Gastrocnemius medialis (tissue), 4 donors: Measurements from ENCODE around the gene MUL1. TPM values are rescaled to one million over a fixed set of nuclear protein-coding genes. Genes with fewer than 3 reads are reported as not detected.

Experiments
- ATAC-seq, 2 donors: fragments of 150-250 bp; one replicate each; pipeline ENCODE4 v1.9.1; 2016
- DNase-seq, 2 donors: peaks; one replicate each; pipeline ENCODE4 v3.0.0-alpha.2; 2019
- H3K27ac ChIP-seq, 4 donors: fragments of 200-600 bp; sonication (generic); 1 replicate in 1 of 4; 2 replicates in 3 of 4; pipeline ENCODE4 v1.5.1; 2016 to 2018; ENCODE audit warnings: mild to moderate bottlenecking in 2 of 4, moderate library complexity in 1 of 4
- H3K27me3 ChIP-seq, 3 donors: fragments of 200-600 bp; sonication (generic) in 2 of 3; 1 replicate in 1 of 3; 2 replicates in 2 of 3; pipeline versions ENCODE4 v1.5.1 to v1.6.0; 2016 to 2019; ENCODE audit warnings: mild to moderate bottlenecking in 1 of 3, moderate library complexity in 1 of 3
- H3K36me3 ChIP-seq, 2 donors: fragments of 200-600 bp; sonication (generic) in 1 of 2; one replicate each; pipeline ENCODE4 v1.5.1; 2017 to 2018
- H3K4me1 ChIP-seq, 2 donors: fragments of 200-600 bp; sonication (generic) in 1 of 2; one replicate each; pipeline ENCODE4 v1.5.1; 2016 to 2017; ENCODE audit warnings: mild to moderate bottlenecking in 2 of 2
- H3K4me3 ChIP-seq, 4 donors: fragments of 200-600 bp; sonication (generic) in 3 of 4; 1 replicate in 1 of 4; 2 replicates in 3 of 4; pipeline ENCODE4 v1.5.1; 2016 to 2019; ENCODE audit warnings: mild to moderate bottlenecking in 2 of 4
- H3K9me3 ChIP-seq, 3 donors: fragments of 200-600 bp; sonication (generic) in 2 of 3; 1 replicate in 1 of 3; 2 replicates in 2 of 3; pipeline ENCODE4 v1.5.1; 2016 to 2019
- CTCF ChIP-seq, 5 experiments: fragments of 450-650 bp in 3 of 5; fragments of 200-600 bp in 2 of 5; sonication (generic) in 2 of 5; IDR thresholded peaks in 4 of 5; conservative IDR thresholded peaks in 1 of 5; 1 replicate in 4 of 5; 2 replicates in 1 of 5; pipeline ENCODE4 v1.5.1; 2016 to 2019; ENCODE audit warnings: antibody characterized with exemption in 5 of 5, mild to moderate bottlenecking in 3 of 5, moderate library complexity in 3 of 5
- POLR2A ChIP-seq, 2 donors: fragments of 450-650 bp; IDR thresholded peaks; one replicate each; pipeline ENCODE4 v1.6.1; 2017; ENCODE audit warnings: antibody characterized with exemption in 2 of 2, mild to moderate bottlenecking in 2 of 2, moderate library complexity in 2 of 2
- in situ Hi-C, 4 donors: fragments of 200-750 bp; cut with MboI; loops; one replicate each; pipeline versions ENCODE4 v1.15.0 to v1.8.0; 2017; ENCODE audit warnings: low sequenced_read_pairs in 4 of 4
- intact Hi-C: fragments of 100-400 bp; cut with DNase I; formaldehyde crosslinking; loops from one replicate; pipeline ENCODE4 v1.15.1; 2023; ENCODE audit warnings: low total_unique reads
- total RNA-seq, 4 donors: library from RNA; depleted of rRNA; stranded (reverse); fragments of >200 nt; gene quantifications; one replicate each; pipeline versions ENCODE4 v1.1.0 to v1.2.3, GENCODE V29; 2016

Gene MUL1
- total RNA-seq, 4 donors from 2014 or later, result 32.8 to 44.5 (median 38.8) TPM

GRCh38 chr1:20463502-20463901 is 44.4 kb downstream of the MUL1 start:
- DNase-seq (no peak), ATAC-seq (no peak)
- H3K4me1 ChIP-seq, result no peaks in the 10 kb centered on the region
- in situ Hi-C loops (no loop called here), intact Hi-C loops (no loop called here)
- H3K27me3 ChIP-seq, result no peaks in the 10 kb centered on the region
- TF ChIP-seq CTCF (IDR thresholded peaks at IDR 0.05 in 4 of 5, conservative IDR thresholded peaks at IDR 0.05 in 1 of 5), result no peak
- no peak for TF ChIP-seq POLR2A (IDR thresholded peaks at IDR 0.05)
- H3K4me3 ChIP-seq, result no peak overlapping the region
- H3K36me3 ChIP-seq, result no peaks in the 10 kb centered on the region
- no peaks in the 10 kb centered on the region for H3K9me3 ChIP-seq
- no peak overlapping the region for H3K27ac ChIP-seq

DNA sequence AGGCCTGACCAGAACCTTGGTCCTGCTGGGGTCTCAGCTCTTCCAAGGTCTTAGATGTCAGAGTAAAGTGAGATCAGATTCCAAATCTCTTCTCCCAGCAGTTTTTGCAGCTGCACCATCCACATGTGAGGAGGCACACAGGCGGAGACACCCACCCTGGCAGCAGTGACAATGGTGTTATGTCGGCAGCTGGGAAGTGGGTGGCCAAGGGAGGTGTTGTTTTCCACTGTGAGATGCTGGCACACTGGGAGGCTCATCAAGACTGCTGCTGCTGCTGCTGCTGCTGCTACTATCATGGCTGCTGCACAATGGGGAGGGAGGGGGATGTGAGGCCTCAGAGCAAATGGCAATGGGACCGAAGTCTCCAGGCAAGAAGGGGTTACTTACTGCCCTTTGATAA is 45.6 kb downstream of the MUL1 start:
- no peaks in the 10 kb centered on the region for H3K4me1 ChIP-seq
- no peak for TF ChIP-seq POLR2A (IDR thresholded peaks at IDR 0.05)
- no peak for TF ChIP-seq CTCF (IDR thresholded peaks at IDR 0.05 in 4 of 5, conservative IDR thresholded peaks at IDR 0.05 in 1 of 5)
- DNase-seq (no peak), ATAC-seq (no peak)
- in situ Hi-C loops, result no loop called here
- intact Hi-C loops, result no loop called here
- H3K27ac ChIP-seq, result no peak overlapping the region
- no peaks in the 10 kb centered on the region for H3K9me3 ChIP-seq
- H3K27me3 ChIP-seq, result no peaks in the 10 kb centered on the region
- no peaks in the 10 kb centered on the region for H3K36me3 ChIP-seq
- H3K4me3 ChIP-seq, result no peak overlapping the region

DNA sequence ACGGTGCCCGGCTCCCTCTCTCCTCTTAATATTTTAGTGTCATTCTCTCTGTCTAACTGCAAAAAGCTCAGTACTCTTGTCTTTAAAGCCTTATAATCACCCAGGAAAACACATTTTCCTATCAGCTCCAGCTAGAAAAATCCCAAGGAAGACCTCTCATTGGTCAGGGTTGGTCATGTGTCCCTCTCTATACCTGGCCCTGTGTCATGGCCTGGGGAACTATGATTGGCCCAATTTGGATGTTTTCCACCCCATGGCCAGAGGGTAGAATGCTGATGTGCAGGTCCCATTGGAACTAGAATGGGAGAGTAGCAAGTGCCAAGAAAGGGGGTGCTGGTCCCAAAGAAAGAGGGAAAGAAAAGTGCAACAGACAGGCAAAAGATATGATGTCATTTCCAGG is 49.2 kb downstream of the MUL1 start:
- Histone ChIP-seq H3K27me3 (no peaks in the 10 kb centered on the region), H3K27ac (no peak overlapping the region), H3K9me3 (no peaks in the 10 kb centered on the region), H3K4me1 (no peaks in the 10 kb centered on the region), H3K36me3 (no peaks in the 10 kb centered on the region), H3K4me3 (no peak overlapping the region)
- no peak for DNase-seq
- intact Hi-C loops (no loop called here), in situ Hi-C loops (no loop called here)
- TF ChIP-seq CTCF (IDR thresholded peaks at IDR 0.05 in 4 of 5, conservative IDR thresholded peaks at IDR 0.05 in 1 of 5) (no peak), POLR2A (IDR thresholded peaks at IDR 0.05) (no peak)
- no peak for ATAC-seq

GRCh38 chr1:20454004-20454403 is 53.9 kb downstream of the MUL1 start:
- Histone ChIP-seq H3K27me3 (peaks cover 0 to 16% (median 3%) of the 10 kb centered on the region in 3 donors), H3K36me3 (no peaks in the 10 kb centered on the region), H3K4me3 (no peak overlapping the region), H3K9me3 (no peaks in the 10 kb centered on the region), H3K27ac (no peak overlapping the region), H3K4me1 (no peaks in the 10 kb centered on the region)
- ATAC-seq (no peak), DNase-seq (no peak)
- in situ Hi-C loops (no loop called here), intact Hi-C loops (no loop called here)
- TF ChIP-seq CTCF (IDR thresholded peaks at IDR 0.05 in 4 of 5, conservative IDR thresholded peaks at IDR 0.05 in 1 of 5) (no peak), POLR2A (IDR thresholded peaks at IDR 0.05) (no peak)

DNA sequence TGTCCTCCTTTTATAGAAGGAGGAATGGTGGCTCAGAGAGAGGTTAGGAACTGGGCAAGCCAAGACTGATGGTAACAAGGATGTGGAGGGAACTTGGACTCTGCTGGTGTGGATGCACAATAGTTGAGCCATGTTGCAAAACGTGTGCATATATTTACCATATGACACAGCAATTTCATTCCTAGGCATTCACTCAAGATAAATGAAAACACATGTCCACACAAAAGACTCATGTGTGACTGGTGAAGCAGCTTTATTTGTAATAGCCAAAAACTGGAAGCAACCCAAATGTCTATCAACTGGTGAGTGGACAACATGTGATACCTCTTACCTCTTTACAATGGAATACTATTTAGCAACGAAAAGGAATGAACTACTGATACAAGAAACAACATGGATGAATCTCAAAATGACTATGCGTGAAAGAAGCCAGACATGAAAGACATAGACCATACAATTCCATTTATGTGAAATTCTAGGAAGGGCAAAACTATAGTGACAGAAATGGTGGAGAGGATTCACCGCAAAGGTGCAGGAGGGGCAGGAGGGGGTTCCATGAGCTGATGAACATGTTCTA is 58.1 kb downstream of the MUL1 start:
- Histone ChIP-seq H3K9me3 (no peaks in the 10 kb centered on the region), H3K4me1 (no peaks in the 10 kb centered on the region), H3K4me3 (no peak overlapping the region), H3K27ac (no peak overlapping the region), H3K27me3 (peaks cover 0 to 16% (median 3%) of the 10 kb centered on the region in 3 donors), H3K36me3 (no peaks in the 10 kb centered on the region)
- DNase-seq (no peak), ATAC-seq (no peak)
- in situ Hi-C loops, result no loop called here
- intact Hi-C loops, result no loop called here
- TF ChIP-seq POLR2A (IDR thresholded peaks at IDR 0.05) (no peak), CTCF (IDR thresholded peaks at IDR 0.05 in 4 of 5, conservative IDR thresholded peaks at IDR 0.05 in 1 of 5) (no peak)
